ENCODE results near the gene TRPM1. TPM values are rescaled to one million over a fixed set of nuclear protein-coding genes. Genes with fewer than 3 reads are reported as not detected.
A peak's percentile ranks its signal among the peaks of the same experiment; 100 is the strongest.

Gene TRPM1
- total RNA-seq, 2 donors from 2014 or later = not detected

DNA sequence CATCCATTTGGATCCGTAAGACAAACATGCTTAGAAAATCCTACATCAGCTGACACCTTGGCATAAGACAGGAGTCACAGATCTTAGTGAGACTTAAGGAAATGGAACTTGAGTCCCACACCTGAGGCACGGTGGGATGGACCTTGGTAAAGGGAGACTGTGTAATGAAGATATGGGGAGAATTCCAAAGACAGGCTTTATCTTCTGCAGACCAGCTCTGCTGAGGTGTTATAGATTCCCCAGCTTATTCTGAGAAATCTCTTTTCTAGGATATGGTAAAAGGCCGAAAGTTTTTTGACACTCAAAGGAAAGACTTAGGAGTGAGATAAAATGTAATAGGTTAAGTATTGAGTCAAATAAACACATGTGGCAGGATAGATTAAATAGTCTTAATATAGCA is 101.8 kb downstream of the TRPM1 start:
- intact Hi-C loops (cut with DNase I, micrococcal nuclease) = no loop called here
- ATAC-seq (no peak), DNase-seq (no peak)

DNA sequence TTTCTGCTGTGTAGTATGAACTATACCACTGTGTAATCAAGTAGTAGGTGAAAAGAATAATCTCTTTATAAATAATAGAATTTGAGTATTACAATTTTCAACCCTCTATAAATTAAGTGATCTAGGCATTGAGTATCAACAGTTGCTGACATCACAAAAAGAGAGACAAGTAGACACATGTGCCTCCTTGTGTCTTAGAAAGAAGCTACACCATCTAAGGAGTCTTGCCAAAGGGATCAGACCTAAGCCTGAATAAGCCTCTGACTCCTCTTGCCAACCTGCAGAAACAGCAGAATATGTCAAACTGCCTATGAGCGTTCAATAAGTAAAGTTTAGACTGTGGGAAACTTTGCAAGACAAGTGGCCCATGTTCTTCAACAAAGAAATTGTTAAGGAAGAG is 104.3 kb downstream of the TRPM1 start:
- intact Hi-C loops (cut with DNase I, micrococcal nuclease) = no loop called here
- no peak for ATAC-seq

DNA sequence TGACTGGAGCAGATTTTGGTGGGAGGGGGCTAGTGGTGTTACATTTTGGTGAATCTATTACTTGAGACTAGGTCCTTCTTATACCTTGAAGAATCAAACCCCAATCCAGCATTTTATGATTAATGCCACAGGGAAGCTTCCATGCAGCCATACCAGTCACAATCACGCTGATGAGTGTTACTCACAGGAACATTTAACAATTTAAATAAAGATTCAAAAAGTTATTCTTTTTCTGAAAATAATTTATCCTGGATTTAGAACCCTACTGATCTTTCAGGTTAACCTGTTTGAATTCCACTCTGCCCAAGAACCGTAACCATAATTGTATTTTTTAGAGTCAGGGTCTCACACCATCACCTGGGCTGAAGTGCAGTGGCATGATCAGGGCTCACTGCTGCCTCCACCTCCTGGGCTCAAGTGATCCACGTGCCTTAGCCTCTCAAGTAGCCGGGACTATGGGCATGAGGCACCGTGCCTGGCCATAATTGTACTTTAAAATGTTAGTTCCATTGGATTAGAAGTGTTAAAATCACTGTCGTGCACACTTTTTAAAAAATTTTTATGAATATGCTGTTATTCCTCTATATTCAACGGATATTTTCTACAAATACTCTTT is 109.2 kb downstream of the TRPM1 start:
- intact Hi-C loops (cut with DNase I, micrococcal nuclease) = no loop called here
- ATAC-seq (no peak), DNase-seq (no peak)

More for the DNA sequence above, 104.3 kb downstream of the TRPM1 start:
- no peak for DNase-seq

DNA sequence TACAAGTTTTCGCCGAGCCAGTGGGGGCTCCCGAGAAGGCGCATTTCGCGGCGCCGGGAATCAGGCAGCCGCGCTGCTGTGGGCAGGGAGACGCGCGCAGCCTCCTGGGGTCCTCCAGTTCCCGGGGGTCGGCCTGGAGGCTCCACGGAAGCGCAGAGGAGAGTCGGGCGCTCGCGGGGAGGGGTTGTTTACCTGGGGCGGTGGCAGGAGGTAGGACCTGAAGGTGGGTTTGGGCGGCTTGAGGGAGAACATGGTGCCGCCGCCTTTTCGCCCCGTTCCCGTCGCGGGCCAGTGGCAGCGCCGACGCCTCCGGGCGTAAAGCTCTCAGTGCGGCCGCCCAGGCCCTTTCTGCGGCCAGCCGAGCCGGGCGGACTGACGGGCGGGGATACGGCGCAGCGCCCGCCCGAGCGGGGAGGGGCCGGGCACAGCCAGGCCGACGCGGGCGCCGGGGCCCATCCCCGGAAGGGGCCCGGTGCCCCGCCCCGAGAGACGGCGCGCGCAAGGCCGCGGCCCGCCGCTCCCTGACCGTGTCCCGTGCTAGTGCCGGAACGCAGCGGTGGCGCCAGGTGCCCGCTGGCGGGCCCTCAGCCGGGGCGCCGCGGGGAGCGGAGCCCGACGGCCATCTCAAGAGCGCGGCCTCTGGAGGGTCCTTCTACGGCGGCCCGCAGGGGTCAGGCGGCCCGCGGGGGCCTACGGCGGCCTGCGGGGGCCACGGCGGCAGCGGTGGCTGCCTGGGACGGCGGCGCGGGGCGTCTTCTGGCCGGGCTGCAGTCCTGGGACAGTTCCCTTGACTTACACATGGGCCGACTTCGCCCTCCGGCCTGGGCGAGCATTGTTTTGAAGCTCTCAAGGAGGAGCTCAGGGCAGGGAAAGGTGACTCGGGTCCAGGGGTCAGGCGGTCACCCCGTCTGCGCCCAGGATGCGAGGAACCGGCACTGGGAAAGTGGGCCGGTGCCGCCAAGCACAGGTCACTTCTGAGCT is 110.0 kb downstream of the TRPM1 start, which contains the start of gene MTMR10:
MTMR10 (minus strand) TSS at position 374 of the 981 bp plus-strand sequence; CDS start at position 252, 122 bp downstream.
- ATAC-seq (peak; percentile 86), DNase-seq (peak; percentile 45 to 82)
- intact Hi-C loops (cut with DNase I, micrococcal nuclease) = no loop called here

DNA sequence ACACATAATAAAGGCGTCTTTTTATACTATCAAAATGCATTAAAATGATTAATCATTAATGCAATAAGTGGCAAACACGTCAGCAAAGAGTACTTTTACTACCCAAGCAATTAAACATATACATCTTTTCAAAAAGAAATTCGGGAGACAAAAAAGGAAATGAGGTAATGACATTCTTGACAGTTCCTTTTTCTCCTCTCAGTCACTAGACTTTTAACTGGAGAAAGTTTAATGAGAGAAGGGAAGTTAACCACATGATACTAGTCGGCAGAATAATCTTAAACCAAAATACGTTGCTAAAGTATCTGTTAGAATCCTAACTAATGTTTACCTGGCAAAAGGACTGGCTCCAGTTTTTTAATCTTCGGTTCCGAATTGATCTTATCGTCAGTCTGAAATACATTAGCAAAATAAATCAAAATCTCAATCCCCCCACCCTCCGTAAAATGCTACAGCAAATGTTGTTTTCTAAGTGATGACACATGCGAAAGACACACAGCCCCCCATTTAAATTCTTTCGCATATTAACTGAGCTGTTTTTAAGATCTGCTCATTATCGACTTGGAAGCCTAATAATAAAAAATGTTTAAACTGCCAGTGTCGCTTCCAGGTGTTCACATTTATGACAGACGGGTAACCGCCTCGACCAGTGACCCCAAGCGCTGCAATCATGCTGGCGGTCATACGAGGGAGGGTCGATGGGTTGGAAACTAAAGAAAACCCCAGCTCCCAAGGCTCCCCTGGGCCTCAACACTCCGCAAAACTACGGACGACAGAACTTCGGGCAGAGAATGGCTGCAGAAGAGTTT is 110.9 kb downstream of the TRPM1 start:
- ATAC-seq = peak; percentile 28
- intact Hi-C loops (cut with DNase I, micrococcal nuclease) = no loop called here
- no peak for DNase-seq

DNA sequence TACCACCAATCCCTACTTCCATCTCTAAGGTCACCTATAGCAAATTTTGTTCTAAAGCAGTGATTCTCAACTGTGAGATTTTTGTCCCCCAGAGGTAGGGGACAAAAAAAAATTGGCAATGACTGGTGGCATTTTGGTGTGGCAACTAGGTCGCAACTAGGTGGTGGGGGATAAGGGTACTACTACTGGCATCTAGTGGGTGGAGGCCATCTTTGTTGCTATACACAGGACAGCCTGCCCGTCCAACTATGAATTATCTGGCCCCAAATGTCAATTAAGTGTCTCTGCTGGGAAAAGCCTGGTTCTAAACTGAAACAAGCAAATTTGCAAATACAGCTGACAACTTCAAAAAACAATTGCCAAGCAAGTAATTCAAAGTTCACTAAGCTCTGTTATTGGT is 111.5 kb downstream of the TRPM1 start:
- no peak for DNase-seq
- no peak for ATAC-seq
- intact Hi-C loops (cut with DNase I, micrococcal nuclease) = no loop called here

DNA sequence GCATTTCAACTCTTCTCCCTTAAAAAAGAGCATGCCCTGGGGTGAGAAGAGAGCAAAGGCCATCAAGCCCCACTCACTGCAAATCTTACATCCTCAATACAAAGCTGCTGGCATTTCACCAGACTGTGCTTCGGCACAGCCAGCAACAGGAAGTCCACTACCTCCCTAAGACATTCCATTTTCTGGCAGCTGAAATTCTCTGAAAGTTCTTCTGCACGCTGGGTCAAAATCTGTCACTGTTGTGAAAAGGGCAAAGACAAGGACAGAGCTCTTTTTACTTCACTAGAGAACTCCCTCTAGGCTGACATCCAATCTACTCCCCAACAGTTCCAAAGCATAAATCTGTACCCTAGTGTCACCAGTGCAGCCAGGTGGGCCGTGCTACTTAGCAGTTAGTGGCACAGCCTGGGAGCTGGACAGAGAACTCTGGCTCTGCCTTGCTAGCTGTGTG is 116.4 kb downstream of the TRPM1 start:
- peak in 1 of 2 donors; percentile 25 for DNase-seq
- peak; percentile 35 for ATAC-seq
- intact Hi-C loops (cut with DNase I, micrococcal nuclease) = no loop called here

DNA sequence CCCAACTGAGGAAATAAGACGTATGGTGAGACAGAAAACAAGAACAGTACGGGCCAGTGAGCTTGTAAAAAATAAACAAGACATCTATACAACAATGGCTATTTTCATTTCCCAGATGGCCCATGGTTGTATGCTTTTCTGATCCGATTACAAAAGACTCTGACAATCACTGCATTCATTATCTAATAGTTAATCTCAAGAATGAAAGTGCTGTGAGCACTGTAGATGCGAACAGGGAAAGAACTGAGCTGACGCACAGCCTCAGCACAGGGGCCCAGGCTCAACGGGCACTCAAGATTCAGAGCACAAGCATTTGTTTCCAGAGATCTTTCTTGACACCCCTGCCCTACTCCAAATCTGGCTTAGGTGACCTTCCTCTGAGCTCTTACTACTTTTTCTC is 117.0 kb downstream of the TRPM1 start:
- intact Hi-C loops (cut with DNase I, micrococcal nuclease) = no loop called here
- ATAC-seq = no peak
- DNase-seq = no peak

DNA sequence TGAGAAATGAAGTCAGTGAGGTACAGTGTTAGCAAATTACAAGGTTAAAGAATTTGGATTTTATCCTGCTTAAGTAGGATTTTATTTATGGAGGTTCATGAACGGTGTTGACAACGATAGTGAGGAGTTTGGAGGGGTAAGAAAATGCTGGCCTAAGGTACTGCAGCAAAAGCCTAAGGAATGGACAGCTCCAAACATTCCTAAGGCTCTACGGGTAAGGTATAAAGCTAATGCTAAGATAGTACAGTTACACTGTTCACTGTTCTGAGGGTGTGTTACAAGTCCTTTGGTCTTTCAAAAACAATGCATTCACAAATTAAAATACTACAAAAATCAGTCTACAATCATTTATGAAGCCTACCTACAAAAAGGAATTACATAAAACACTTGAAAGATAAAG is 117.4 kb downstream of the TRPM1 start:
- no peak for ATAC-seq
- intact Hi-C loops (cut with DNase I, micrococcal nuclease) = no loop called here
- DNase-seq = no peak

DNA sequence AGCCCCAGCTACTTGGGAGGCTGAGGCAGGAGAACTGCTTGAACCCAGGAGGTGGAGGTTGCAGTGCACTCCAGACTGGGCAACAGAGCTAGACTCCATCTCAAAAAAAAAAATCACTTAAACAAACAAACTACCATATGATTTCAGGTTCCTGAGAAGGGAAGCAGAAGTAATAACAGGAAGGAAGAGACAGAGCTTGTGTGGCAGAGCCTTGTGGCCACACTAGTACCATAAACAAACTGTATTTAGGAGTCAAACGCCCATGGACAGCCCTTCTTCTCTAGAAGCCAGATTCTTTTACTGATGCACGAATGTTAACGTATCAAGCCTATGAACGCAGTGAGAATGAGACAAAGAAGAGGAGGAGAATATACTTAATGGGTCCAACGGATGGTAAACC is 122.1 kb downstream of the TRPM1 start:
- ATAC-seq (no peak), DNase-seq (no peak)
- intact Hi-C loops (cut with DNase I, micrococcal nuclease) = no loop called here

DNA sequence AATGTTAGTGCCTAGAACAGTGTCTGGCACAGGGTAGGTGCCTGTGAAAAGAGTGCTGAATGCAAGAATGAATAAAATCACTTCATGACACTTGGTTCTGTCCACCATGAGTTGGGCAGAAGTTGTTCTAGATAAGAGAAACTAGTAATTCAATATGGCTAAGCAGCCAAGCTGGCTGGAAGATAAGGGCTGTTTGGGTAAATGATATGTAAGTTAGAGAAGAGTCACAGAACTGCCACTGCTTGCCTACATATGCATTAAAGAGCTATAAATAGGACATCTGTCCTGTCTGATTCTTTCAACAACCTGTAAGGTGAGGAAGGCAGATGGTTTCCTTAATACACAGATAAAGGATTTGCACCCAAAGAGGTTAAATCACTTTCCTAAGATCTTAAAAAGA is 123.2 kb downstream of the TRPM1 start:
- intact Hi-C loops (cut with DNase I, micrococcal nuclease) = no loop called here
- ATAC-seq = no peak

DNA sequence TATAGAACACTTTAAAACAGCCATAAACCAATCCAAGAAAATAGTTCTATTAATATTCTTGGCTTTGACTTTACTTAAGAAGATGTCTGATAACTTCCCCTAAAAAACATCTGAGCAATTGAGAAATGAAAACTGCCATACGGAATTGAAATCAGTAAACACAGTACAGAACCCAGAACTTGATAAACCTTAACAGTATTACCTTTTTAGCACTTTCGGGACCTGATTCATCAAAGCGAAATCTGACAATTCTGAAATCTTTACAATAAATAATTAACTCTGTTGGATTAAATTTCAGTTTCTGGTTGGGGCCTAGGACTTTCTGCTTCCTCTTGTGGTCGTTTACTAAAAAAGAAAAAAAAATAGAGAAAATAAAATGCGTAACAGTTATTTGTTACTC is 127.4 kb downstream of the TRPM1 start:
- intact Hi-C loops (cut with DNase I, micrococcal nuclease) = no loop called here
- no peak for ATAC-seq
- no peak for DNase-seq

More for the DNA sequence above, 123.2 kb downstream of the TRPM1 start:
- no peak for DNase-seq

DNA sequence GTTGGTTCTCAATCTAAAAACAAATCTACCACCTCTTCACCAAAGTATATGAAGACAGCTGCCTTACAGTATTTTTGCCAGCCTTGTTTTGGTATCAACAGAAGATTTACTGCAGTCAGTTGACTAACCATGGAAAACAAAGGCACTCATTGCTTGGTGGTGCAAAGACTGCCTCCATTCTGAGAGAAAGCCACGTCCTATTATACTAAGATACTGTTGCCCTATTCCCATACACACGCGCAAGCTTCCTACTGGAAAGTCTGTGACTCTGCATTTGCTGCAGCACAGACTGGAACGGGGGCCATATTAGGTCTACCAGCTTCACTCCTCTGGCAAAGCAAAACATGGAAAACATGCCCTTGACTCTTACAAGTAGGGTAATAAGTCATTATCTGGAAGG is 128.1 kb downstream of the TRPM1 start:
- intact Hi-C loops (cut with DNase I, micrococcal nuclease) = no loop called here
- ATAC-seq = no peak
- no peak for DNase-seq

DNA sequence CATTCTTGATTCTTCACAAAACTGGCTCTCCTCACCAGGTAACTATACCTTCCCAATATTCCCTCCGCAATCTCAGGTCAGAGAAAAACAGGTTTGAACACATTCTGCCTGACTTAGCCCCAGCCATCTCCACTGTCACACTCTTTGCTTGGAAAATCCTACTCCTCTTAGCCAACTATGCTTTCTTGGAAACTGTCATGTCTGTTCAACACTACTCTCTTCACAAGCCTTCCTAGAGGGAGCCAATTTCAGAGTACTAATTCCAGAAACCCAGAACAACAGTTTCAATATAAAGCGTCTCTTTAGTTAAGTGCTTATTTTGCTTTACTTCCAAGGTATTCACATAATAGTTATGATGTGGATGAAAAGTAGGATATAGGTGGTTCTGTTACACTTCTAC is 131.8 kb downstream of the TRPM1 start:
- DNase-seq (no peak), ATAC-seq (no peak)
- intact Hi-C loops (cut with DNase I, micrococcal nuclease) = no loop called here

DNA sequence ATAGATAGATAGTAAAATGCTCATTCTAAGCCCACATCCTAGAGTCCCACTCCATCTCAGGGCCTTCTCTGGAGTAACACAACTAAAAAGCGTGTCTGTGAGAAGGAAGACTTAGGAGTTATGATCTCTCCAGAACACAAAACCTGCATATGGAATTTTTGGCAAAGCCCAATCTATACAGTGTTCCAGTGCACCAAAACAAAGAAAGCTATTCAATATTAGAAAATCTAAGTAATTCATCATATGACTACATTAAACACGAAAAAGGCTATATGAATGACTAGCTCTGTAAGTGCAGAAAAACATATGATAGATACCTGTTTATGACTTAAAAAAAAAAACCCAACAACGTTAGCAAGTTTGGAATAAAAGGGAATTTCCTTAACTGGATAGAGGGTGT is 137.8 kb downstream of the TRPM1 start:
- no peak for ATAC-seq
- intact Hi-C loops (cut with DNase I, micrococcal nuclease) = no loop called here

DNA sequence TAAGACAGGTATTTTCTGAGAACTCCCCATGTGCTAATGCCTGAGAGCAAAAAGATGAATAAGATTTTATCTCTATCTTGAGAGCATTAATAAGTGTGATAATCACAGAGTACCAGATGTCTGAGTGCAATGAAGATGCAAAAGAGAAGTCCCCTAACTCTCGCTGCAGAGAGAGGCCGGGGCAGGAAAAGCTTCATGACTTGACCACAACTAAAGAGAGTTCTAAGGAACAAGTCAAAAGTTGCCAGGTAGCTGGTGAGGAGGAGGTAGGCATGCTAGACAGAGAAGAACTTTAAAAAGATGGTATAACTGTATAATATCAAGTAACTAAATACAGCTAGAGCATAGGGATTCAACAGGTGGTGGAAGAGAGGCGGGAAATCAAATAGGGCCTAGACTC is 138.9 kb downstream of the TRPM1 start:
- intact Hi-C loops (cut with DNase I, micrococcal nuclease) = no loop called here
- ATAC-seq (no peak), DNase-seq (no peak)

More for the DNA sequence above, 137.8 kb downstream of the TRPM1 start:
- no peak for DNase-seq

DNA sequence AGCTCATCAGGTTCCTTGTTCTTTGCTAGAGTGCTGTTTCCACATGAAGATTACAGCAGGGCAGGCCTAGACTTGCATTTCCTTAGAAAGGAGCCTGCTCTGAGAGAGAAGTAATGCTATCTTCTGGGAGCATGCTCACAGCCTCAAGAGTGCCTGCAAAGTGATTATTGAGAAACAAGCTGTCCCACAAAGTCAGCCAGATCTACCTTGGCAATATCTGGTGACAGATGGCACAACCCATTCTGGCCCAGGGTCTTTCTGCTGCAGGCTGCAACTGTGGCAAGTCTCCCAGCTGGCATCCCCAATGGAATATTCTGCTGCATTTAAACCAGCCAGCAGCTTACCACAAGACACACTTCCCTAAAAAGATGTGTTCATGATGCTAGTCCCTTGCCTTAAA is 139.4 kb downstream of the TRPM1 start:
- no peak for DNase-seq
- intact Hi-C loops (cut with DNase I, micrococcal nuclease) = no loop called here
- ATAC-seq = no peak

DNA sequence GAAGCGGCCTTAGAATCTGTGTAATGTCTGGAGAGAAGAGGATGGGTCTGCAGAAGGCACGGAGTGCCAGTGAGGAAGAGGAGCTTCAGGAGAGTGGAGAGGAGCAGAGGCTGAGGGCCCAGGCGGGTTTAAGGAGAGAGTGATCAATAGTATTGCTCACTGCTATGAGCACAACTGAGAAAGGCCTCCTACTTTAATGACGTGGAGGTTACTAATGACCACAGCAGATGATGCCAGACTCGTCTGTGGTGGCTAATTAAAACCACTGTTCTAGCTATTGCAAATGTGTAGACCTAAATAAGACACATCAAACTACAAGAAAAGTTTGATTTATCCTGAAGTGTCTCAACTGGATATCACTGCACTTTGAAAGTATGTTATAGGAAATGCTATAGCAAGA is 143.3 kb downstream of the TRPM1 start:
- ATAC-seq (no peak), DNase-seq (no peak)
- intact Hi-C loops (cut with DNase I, micrococcal nuclease) = no loop called here
